Measurements from ENCODE around the gene DHRS7C.
"Not testable (repeated sequence)": the region's sequence is repeated elsewhere in the genome, so short reads cannot be mapped to it uniquely, and the experiment has no call there.

The DHRS7C gene

GRCh38 chr17:9810100-9810949 lies 18.9 kb upstream of the DHRS7C start:
- no peak for DNase-seq

GRCh38 chr17:9809409-9809808 lies 18.0 kb upstream of the DHRS7C start:
- no peak for DNase-seq

- DNase-seq, result no peak
These were observed 15.3 kb upstream of the DHRS7C start for GRCh38 chr17:9806699-9807098.

GRCh38 chr17:9805769-9806168 lies 14.4 kb upstream of the DHRS7C start:
- DNase-seq, result no peak

GRCh38 chr17:9802697-9803096 lies 11.3 kb upstream of the DHRS7C start:
- no peak for DNase-seq

- DNase-seq, result no peak
These were observed 10.9 kb upstream of the DHRS7C start for GRCh38 chr17:9802294-9802693.

- no peak for DNase-seq
These were observed 10.1 kb upstream of the DHRS7C start for GRCh38 chr17:9801505-9801904.

- DNase-seq, result no peak
These were observed 7.3 kb upstream of the DHRS7C start for GRCh38 chr17:9798724-9799123.

GRCh38 chr17:9798008-9798407 lies 6.6 kb upstream of the DHRS7C start:
- DNase-seq, result no peak

- DNase-seq, result no peak
These were observed 919 bp upstream of the DHRS7C start for GRCh38 chr17:9792181-9792840.

- no peak for DNase-seq
These were observed 1.1 kb downstream of the DHRS7C start for GRCh38 chr17:9790316-9790715.

- DNase-seq, result no peak
These were observed 2.8 kb downstream of the DHRS7C start for GRCh38 chr17:9788601-9789000.

GRCh38 chr17:9784544-9784943 lies 6.8 kb downstream of the DHRS7C start:
- DNase-seq, result no peak

- not testable (repeated sequence) for DNase-seq
These were observed 7.9 kb downstream of the DHRS7C start for GRCh38 chr17:9783465-9783864.

GRCh38 chr17:9783050-9783449 lies 8.3 kb downstream of the DHRS7C start:
- DNase-seq, result no peak

- no peak for DNase-seq
These were observed 10.8 kb downstream of the DHRS7C start for GRCh38 chr17:9780552-9780951.

- DNase-seq, result no peak
These were observed 14.5 kb downstream of the DHRS7C start for GRCh38 chr17:9776911-9777310.

GRCh38 chr17:9772658-9773057 lies 18.7 kb downstream of the DHRS7C start:
- no peak for DNase-seq

- DNase-seq, result no peak
These were observed 19.9 kb downstream of the DHRS7C start for GRCh38 chr17:9771465-9771864.

GRCh38 chr17:9769036-9769695 lies 22.2 kb downstream of the DHRS7C start:
- DNase-seq, result no peak

GRCh38 chr17:9768381-9768934 lies 22.9 kb downstream of the DHRS7C start:
- DNase-seq, result no peak

- DNase-seq, result no peak
These were observed 23.9 kb downstream of the DHRS7C start for GRCh38 chr17:9767432-9767991.

- DNase-seq, result no peak
These were observed 24.4 kb downstream of the DHRS7C start for GRCh38 chr17:9766970-9767369.
